Activated T-cell treated with anti-CD3 and anti-CD28 coated beads for 4 hours (primary cell): ENCODE data around the gene ADNP2.

Source experiments
- DNase-seq: peaks from one replicate; pipeline ENCODE4 v3.0.0-alpha.2; 2020

Gene ADNP2

GRCh38 chr18:80108739-80109675 is at the start of gene ADNP2:
TSS of gene ADNP2 (plus strand) at chr18:80109262. CDS start at chr18:80117543, 8,281 bp downstream.
- peak; percentile 80 for DNase-seq

- DNase-seq = no peak
These were observed 49.1 kb upstream of the ADNP2 start for GRCh38 chr18:80059945-80060344.

GRCh38 chr18:80065705-80066104 is 43.4 kb upstream of the ADNP2 start:
- DNase-seq = no peak

- no peak for DNase-seq
These were observed 41.7 kb upstream of the ADNP2 start for GRCh38 chr18:80067321-80067720.

GRCh38 chr18:80067897-80068296 is 41.2 kb upstream of the ADNP2 start:
- DNase-seq = no peak

- no peak for DNase-seq
These were observed 40.3 kb upstream of the ADNP2 start for GRCh38 chr18:80068571-80069272.

- no peak for DNase-seq
These were observed 38.2 kb upstream of the ADNP2 start for GRCh38 chr18:80070825-80071224.

GRCh38 chr18:80074183-80074582 is 34.9 kb upstream of the ADNP2 start:
- no peak for DNase-seq

DNA sequence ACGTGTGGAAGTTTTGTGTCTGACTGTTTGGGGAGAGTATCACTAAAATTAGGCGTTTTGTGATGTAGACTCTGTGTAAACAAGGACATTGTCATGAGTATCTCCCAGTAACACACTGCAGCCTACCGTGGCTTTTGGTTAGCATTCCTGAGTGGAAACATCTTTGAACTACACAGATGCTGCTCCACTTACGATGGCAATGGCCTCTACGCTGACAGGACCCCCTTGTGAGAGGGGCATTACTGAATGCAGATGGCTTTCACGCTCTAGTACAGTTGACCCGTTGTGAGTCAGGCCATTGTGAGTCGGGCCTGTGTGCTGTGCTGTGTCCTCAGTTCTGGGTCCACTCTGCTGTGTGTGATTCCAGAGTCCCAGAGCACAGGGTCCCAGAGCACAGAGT is 34.4 kb upstream of the ADNP2 start:
- no peak for DNase-seq

- no peak for DNase-seq
These were observed 33.1 kb upstream of the ADNP2 start for GRCh38 chr18:80075940-80076339.

DNA sequence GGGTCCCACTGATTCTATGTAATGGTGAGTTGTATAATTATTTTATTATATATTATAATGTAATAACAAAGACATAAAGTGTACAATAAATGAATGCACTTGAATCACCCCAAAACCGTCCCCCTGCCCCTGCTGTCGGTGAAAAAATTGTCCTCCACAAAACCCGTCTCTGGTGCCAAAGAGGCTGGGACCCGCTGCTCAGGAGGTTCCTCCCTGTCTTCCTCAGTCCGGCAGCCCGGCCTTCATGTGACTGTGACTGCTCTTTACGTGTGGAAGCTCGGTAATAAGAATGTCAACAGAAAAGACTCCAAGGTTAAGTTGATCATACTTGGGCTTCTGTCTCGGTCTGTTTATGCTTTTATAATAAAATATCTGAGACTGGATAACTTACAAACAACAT is 32.7 kb upstream of the ADNP2 start:
- no peak for DNase-seq

- DNase-seq = no peak
These were observed 31.2 kb upstream of the ADNP2 start for GRCh38 chr18:80077873-80078272.

DNA sequence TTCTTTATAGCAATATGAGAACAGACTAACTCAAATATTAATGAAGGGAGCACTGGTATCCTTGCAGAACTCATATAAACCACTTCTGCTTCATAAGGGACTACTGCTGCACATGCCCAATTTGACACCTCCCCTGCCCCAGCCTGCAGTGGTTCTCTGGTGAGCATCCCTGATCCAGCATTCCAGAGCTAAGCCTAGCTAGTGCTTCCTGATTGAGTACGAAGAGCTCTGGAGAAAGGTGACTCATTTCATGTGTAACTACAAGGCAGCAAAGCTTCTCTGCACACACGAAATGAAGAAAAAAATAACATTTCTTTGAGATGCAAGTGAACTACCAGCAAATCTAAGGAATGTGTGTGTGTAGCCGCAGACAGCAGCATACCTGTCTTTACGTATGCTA is 22.8 kb upstream of the ADNP2 start:
- no peak for DNase-seq

- no peak for DNase-seq
These were observed 21.0 kb upstream of the ADNP2 start for GRCh38 chr18:80088036-80088435.

GRCh38 chr18:80088823-80089222 is 20.2 kb upstream of the ADNP2 start:
- no peak for DNase-seq

DNA sequence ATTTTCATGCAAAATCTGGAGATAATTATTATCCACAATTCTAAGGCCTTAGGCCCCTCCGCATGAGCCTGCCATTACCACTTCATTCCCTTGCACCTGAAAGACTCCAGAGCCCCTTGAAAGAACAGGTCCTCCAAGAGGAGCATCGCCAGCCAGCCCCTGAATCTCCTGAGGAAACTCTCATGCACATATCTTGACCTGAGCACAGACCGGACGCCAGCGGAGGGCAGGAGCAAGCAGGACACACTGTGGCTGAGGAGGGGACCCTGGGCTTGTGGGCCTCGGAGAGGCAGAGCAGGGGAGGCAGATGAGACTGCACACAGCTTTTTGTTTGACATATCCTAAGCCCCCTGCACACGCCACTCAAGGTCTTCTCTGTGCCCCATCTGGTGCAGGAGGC is 13.6 kb upstream of the ADNP2 start:
- DNase-seq = no peak

DNA sequence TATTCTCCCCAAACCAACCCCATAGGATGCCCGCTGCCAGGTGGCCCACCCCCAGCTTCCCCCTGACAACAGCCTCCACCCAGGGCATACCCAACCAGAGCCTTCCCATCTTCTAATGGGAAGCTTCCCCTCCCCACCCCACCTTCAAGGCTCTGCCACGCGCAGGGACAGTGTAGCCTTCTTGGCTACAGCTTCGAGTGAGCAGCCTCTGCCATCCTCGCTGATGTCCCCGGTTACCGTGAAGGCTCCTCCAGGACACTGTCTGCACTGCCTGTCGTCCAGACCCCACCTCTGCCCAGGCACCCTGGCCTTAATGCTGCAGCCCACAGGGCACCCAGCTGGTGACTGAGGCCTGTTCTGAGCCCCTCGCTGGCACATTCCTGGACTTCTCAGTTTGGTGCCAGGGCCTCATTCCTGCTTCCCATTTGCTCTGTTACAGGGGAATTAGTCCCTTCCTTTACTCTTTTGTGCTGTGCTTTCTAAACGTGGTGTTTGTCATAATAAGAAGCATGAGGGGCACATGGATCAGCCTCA is 13.0 kb upstream of the ADNP2 start:
- no peak for DNase-seq

- no peak for DNase-seq
These were observed 11.9 kb upstream of the ADNP2 start for GRCh38 chr18:80097201-80097600.

GRCh38 chr18:80103231-80103630 is 5.8 kb upstream of the ADNP2 start:
- DNase-seq = no peak

DNA sequence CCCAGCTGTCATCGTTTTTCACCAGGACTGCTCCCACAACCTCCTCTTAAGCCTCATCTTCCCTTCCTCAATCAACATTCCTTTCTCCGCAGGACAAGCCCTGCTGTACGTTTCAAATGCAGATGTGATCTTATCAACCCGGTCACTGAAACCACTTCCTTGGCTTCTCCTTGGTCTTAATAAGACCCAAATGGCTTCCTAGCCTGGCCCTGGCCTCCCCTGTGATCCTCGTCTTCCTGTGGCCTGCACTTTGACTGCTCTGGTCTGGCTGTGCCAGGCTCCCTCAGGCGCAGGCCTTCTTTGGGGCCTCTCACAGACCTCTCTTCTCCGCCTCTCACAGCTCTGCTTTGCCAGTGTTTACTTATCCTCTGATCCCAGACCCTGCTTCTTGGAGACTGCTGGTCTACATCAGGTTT is 4.7 kb upstream of the ADNP2 start:
- no peak for DNase-seq

DNA sequence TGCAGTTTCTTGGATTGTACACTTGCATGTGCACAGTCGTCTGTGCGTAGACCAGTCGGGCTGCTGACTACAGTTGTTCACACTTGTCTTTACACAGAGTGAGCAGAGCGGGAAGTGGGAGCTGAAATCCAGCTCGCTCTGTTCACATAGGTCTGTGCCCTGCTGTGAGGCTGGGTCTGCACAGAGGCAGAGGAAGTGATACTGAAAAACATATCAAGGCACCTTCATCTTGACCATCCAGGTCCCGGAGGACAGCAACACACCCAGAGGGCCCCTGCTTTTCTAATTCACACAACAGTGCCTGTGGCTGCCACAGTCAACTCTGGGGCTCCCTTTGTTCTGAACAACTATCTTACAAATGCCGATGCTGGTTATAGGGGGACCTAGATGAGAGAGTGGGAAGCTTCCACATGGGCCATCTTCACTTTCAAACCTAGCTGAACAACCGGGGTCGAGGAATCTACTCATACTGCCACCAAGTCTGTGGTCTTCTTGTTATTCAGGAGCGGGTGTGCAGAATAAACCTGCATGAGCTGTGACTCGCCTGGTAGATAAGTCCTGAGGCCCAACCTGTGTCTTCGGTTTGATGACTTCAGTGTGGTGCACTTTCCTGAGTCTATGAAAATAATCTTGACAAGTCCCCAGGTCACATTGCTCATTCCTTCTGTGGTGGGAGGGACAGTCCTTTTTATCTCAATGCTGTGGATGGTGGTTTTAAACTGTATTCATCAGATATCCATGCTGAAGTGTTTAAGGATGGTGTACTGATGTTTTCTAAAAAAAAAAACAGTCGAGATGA is 3.5 kb upstream of the ADNP2 start:
- no peak for DNase-seq

DNA sequence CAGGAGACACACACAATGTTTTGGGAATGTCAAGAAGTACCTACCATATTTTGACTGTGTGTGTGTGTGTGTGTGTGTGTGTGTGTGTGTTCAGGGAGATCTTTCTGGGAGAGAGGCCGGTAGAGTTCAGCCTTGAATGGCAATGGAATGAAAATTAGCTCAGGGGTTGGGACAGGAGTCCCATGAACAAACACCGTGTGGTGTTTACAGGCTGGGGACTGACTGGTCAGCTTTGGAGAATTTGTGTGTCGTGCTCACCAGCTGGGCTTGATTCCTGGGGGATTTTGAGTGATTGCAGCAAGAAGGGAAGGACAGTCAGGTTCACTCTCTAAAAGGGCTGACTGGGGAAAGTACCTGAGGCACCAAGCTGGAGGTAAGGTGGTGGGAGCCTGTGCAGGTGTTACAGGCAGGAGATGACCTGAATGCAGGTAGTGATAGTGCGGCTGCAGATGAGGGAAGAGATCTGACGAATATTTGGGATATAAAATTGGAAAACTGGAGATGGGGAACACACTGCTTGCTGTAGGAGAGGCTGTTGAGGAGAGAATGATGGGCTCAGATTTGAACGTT is 2.5 kb upstream of the ADNP2 start:
- DNase-seq = no peak

DNA sequence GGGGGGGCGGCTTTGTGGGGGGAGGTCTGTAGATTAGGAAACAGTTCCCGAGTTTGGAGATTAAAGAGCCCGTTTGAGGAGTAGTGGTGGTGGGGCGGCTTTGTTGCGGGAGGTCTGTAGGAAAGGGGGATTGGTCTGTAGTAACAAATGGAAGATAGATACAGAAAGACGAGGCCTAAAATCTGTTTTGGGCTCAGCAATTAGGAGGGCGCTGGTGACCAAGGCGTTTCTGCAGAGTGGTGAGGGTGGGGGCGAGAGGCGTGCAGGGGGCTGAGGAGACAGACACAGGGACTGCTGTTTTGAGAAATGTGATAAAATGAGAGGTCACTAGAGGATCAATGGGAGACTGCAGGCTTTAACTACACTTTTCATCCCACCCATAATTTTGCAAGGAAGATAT is 1.6 kb upstream of the ADNP2 start:
- DNase-seq = no peak
